Neural progenitor cell (in vitro differentiated cells): ENCODE results near the gene RMRP.

Experiments
- CTCF ChIP-seq: fragments of 200-600 bp; sonication (generic); IDR thresholded peaks from 2 replicates; pipeline ENCODE4 v1.5.1; 2017; ENCODE audit warnings: antibody characterized with exemption, mild to moderate bottlenecking
- EZH2 ChIP-seq: fragments of 200-600 bp; sonication (generic); IDR thresholded peaks from 2 replicates; pipeline ENCODE4 v1.6.1; 2017; ENCODE audit warnings: antibody characterized with exemption, mild to moderate bottlenecking, moderate library complexity

DNA sequence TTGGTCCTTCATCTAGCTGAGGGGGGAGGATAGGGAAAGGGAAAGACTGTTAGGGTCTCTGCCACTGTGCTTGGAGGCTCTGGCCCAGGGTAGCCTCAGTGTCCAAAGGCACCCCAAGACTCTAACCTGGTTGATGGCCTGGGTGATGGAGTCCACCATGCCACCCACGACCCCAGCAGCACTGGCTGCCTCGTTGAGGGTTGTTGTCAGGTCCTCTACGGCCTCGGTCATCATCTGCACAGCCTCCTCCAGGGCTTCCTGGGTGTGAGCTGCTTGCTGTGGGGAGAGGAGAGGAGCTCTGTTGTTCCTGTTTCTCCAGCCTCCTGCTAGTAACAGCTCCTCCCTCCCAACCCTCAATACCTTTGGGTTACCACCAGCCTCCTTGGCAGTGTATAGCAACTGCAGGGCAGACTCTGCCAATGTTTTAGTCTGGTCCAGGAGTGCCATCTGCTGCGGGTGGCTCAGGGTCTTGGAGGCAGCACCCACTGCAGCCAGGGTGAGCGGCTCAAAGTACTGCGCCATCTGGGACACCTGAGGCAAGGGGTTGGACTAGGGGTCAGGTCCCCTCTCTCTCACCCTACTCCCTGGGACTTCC lies 48.1 kb upstream of the RMRP start:
- no peak for TF ChIP-seq CTCF
- no peak for TF ChIP-seq EZH2
